HEK293 (cell line): ENCODE measurements around the gene MAN1C1.

Source experiments
- ZNF133 ChIP-seq: fragments of 450-650 bp; formaldehyde crosslinking; IDR thresholded peaks from 2 replicates; pipeline ENCODE4 v1.5.1; 2016; ENCODE audit warnings: missing biosample characterization, missing genetic modification characterization
- TF ChIP-seq, protein P1 (sequence below): fragments of 450-650 bp; formaldehyde crosslinking; IDR thresholded peaks from 2 replicates; pipeline ENCODE4 v1.5.1; 2016; ENCODE audit warnings: missing biosample characterization, missing genetic modification characterization

DNA sequence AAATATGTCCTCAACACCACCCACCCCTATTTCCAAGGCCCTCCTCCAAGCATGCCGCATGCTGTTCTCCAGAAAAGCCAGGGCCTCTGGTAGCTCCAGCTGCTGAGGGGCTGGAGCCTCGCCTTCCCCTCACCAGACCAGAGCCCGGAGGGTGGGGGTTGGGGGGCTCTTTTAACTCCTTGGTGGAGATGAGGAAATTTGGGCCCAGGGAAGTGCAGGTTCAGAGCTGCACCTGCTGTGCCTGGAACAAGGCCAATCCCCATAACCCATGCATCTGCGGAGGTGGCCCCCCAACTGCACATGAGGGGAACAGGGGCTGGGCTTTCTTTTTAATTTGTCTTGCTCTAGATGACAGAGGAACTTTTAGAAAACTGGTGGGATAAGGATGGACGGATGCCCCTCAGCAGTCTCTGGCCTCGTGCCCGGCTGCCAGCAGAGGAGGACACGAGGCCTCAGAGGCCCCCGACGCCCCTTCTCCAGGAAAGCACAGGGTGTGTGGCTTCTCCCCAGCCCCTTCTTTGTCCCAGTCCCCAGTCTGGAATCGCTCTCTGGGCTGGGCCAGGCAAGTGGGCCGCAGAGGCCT is 182.9 kb downstream of the MAN1C1 start:
- TF ChIP-seq, protein P1, sequence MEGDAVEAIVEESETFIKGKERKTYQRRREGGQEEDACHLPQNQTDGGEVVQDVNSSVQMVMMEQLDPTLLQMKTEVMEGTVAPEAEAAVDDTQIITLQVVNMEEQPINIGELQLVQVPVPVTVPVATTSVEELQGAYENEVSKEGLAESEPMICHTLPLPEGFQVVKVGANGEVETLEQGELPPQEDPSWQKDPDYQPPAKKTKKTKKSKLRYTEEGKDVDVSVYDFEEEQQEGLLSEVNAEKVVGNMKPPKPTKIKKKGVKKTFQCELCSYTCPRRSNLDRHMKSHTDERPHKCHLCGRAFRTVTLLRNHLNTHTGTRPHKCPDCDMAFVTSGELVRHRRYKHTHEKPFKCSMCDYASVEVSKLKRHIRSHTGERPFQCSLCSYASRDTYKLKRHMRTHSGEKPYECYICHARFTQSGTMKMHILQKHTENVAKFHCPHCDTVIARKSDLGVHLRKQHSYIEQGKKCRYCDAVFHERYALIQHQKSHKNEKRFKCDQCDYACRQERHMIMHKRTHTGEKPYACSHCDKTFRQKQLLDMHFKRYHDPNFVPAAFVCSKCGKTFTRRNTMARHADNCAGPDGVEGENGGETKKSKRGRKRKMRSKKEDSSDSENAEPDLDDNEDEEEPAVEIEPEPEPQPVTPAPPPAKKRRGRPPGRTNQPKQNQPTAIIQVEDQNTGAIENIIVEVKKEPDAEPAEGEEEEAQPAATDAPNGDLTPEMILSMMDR: no peak
- TF ChIP-seq ZNF133 (tag by site-specific recombination): no peak
